ENCODE data around the gene CREBBP.
"Not testable (repeated sequence)": the region's sequence is repeated elsewhere in the genome, so short reads cannot be mapped to it uniquely, and the experiment has no call there.

Gene CREBBP

GRCh38 chr16:3718019-3718391 lies 162.5 kb downstream of the CREBBP start:
- DNase-seq = no peak
- CTCF ChIA-PET = no interaction called here
- H3K9me3 Mint-ChIP-seq = no peaks in the 10 kb centered on the region
- peaks cover 16% of the 10 kb centered on the region for H3K36me3 Mint-ChIP-seq
- peaks cover 37% of the 10 kb centered on the region for H3K4me1 Mint-ChIP-seq
- no peaks in the 10 kb centered on the region for H3K27me3 Mint-ChIP-seq
- H3K27ac Mint-ChIP-seq = peak overlapping the region; percentile 90
- H3K4me3 Mint-ChIP-seq = peak overlapping the region; percentile 92

- Mint-ChIP-seq H3K27me3 (no peaks in the 10 kb centered on the region), H3K4me1 (peaks cover 39% of the 10 kb centered on the region)
- CTCF ChIA-PET = no interaction called here
Measured at GRCh38 chr16:3717235-3718018, 163.1 kb downstream of the CREBBP start, which contains the start of gene TRAP1. Gene TRAP1 (minus strand): TSS chr16:3717524. CDS start chr16:3717508, 16 bp downstream.

GRCh38 chr16:3716831-3717234 lies 163.7 kb downstream of the CREBBP start:
- H3K9me3 Mint-ChIP-seq = no peaks in the 10 kb centered on the region
- H3K27ac Mint-ChIP-seq = peak overlapping the region; percentile 92
- peak; percentile 55 for DNase-seq
- H3K36me3 Mint-ChIP-seq = peaks cover 20% of the 10 kb centered on the region
- H3K27me3 Mint-ChIP-seq = no peaks in the 10 kb centered on the region
- H3K4me3 Mint-ChIP-seq = peak overlapping the region; percentile 92
- CTCF ChIA-PET = no interaction called here
- H3K4me1 Mint-ChIP-seq = peaks cover 41% of the 10 kb centered on the region

More at GRCh38 chr16:3717235-3718018, 163.1 kb downstream of the CREBBP start, which contains the start of gene TRAP1:
- H3K4me3 Mint-ChIP-seq = peak within 1 kb of the TSS; percentile 92
- peaks cover 20% of the 10 kb centered on the region for H3K36me3 Mint-ChIP-seq
- H3K27ac Mint-ChIP-seq = peak within 1 kb of the TSS; percentile 92
- no peaks in the 10 kb centered on the region for H3K9me3 Mint-ChIP-seq
- DNase-seq = peak; percentile 91

GRCh38 chr16:3715430-3715829 lies 165.1 kb downstream of the CREBBP start:
- Mint-ChIP-seq H3K36me3 (peaks cover 22% of the 10 kb centered on the region), H3K27ac (no peak overlapping the region), H3K27me3 (no peaks in the 10 kb centered on the region), H3K4me1 (peaks cover 43% of the 10 kb centered on the region), H3K9me3 (no peaks in the 10 kb centered on the region), H3K4me3 (no peak overlapping the region)
- no peak for DNase-seq
- CTCF ChIA-PET = interaction anchor here (0.7 kb wide), 1 partner anchor 189 kb away, joined by 3 read pairs; no protein-coding TSS in a partner anchor

GRCh38 chr16:3714378-3714777 lies 166.1 kb downstream of the CREBBP start:
- H3K27me3 Mint-ChIP-seq, DNase-seq, H3K9me3 Mint-ChIP-seq, H3K4me3 Mint-ChIP-seq, H3K27ac Mint-ChIP-seq, CTCF ChIA-PET: not testable (repeated sequence)
- Mint-ChIP-seq H3K4me1 (peaks cover 43% of the 10 kb centered on the region), H3K36me3 (peaks cover 25% of the 10 kb centered on the region)

DNA sequence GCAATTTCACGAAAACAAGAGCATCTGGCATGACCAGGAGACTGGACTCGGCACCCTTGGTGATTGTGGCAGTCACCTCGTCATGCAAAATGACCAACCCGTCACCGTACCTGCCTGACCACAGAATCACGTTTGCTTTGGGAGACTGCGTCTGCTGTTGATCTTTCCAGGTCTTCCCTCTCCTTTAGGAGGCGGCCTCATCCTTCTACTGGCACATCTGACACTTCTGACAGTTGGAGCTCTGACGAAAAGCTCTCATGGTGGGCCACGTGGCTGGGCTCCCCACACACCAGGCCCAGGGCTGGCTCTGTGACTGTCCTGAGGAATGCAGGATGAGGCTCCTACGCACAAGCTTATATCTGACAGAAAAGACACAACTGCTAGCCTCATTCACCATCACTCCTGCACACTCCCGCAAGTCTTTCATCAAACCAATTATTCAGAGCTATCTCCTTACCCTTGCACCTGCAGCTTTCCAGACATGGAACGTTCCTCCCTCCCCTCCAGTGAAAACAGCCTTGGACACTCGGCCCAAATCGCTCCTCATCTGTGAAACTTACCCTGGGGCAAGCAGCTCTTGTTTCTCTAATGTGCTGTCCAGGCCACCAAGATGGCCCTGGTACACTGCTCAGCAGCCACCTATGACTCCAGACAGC lies 166.8 kb downstream of the CREBBP start:
- H3K4me1 Mint-ChIP-seq = peaks cover 42% of the 10 kb centered on the region

DNA sequence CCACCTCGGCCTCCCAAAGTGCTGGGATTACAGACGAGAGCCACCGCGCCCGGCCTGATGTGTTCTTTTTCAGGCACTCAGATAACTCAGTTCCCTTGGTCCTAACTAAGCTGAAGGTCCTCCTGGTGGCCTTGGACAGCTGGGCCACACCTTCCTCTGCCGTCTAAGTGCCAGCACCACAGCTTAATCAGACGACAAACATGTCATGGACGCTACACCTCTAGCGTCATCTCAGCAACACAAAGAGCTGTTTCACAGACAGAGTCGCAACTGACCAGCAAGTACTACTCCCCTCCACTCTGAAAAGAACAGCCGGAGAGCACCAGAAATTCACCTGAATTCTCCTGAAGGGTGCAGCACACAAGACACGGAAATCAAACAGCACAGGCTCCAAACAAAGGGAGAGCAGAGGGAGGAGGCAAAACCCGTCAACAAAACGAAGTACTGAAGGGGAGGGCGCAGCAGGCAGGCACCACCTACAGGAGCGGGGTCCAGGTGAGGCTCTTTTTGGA lies 167.6 kb downstream of the CREBBP start:
- H3K4me1 Mint-ChIP-seq = peaks cover 37% of the 10 kb centered on the region
- no peak overlapping the region for H3K27ac Mint-ChIP-seq
- no peaks in the 10 kb centered on the region for H3K27me3 Mint-ChIP-seq
- DNase-seq = no peak
- no peaks in the 10 kb centered on the region for H3K9me3 Mint-ChIP-seq
- CTCF ChIA-PET = interaction anchor here (0.7 kb wide), 1 partner anchor 11 kb away, joined by 3 read pairs; no protein-coding TSS in a partner anchor
- H3K4me3 Mint-ChIP-seq = no peak overlapping the region
- peaks cover 25% of the 10 kb centered on the region for H3K36me3 Mint-ChIP-seq

More for the DNA sequence above, 166.8 kb downstream of the CREBBP start:
- no peak for DNase-seq
- no peak overlapping the region for H3K27ac Mint-ChIP-seq
- CTCF ChIA-PET = no interaction called here
- no peak overlapping the region for H3K4me3 Mint-ChIP-seq
- no peaks in the 10 kb centered on the region for H3K9me3 Mint-ChIP-seq
- H3K36me3 Mint-ChIP-seq = peaks cover 25% of the 10 kb centered on the region
- no peaks in the 10 kb centered on the region for H3K27me3 Mint-ChIP-seq

GRCh38 chr16:3706253-3707012 lies 174.1 kb downstream of the CREBBP start:
- H3K4me1 Mint-ChIP-seq = no peaks in the 10 kb centered on the region
- H3K27ac Mint-ChIP-seq = no peak overlapping the region
- no peaks in the 10 kb centered on the region for H3K27me3 Mint-ChIP-seq
- H3K4me3 Mint-ChIP-seq = no peak overlapping the region
- H3K9me3 Mint-ChIP-seq = no peaks in the 10 kb centered on the region
- DNase-seq = no peak
- peaks cover 6% of the 10 kb centered on the region for H3K36me3 Mint-ChIP-seq
- CTCF ChIA-PET = no interaction called here

DNA sequence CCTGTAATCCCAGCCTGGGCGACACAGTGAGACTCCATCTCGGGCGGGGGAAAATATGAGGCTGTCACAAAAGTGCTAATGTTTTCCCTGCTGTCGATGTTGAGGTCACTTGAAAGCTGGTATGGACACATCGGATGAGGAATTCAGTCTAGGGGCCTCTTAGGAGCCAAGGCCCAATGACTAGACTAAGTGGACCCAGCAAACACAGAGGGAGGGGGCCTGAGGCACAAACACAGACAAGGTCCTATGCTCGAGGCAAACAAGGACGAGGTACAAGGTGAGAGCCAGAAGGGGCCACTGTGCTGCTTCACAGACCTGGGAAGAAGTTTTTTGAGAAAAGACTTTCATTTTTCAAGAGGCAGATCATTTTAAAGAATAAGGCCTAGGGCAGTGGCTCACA lies 178.4 kb downstream of the CREBBP start:
- H3K36me3 Mint-ChIP-seq = peaks cover 3% of the 10 kb centered on the region
- H3K27ac Mint-ChIP-seq = no peak overlapping the region
- H3K4me1 Mint-ChIP-seq = peaks cover 14% of the 10 kb centered on the region
- H3K4me3 Mint-ChIP-seq = no peak overlapping the region
- no peaks in the 10 kb centered on the region for H3K9me3 Mint-ChIP-seq
- DNase-seq = no peak
- no peaks in the 10 kb centered on the region for H3K27me3 Mint-ChIP-seq
- CTCF ChIA-PET = interaction anchor here (0.6 kb wide), 2 partner anchors 243 to 804 kb away, joined by 3 read pairs; no protein-coding TSS in a partner anchor

DNA sequence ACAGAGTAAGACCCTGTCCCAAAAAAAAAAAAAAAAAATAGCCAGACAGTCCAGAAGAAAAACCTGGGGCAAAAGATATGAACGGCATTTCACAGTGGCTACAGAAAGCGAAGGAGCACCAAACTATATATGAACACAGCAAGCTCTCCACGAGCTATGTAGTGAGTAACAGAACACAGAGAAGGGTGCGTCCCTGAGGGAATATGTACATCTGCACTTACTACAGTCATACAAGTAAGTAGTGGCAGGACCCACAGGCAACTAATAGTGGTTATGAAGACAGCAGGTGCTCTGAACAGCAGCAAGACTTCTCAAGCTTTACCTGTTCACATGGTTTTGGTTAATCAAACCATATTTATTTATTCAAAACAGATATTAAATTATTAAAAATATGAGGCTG lies 179.0 kb downstream of the CREBBP start:
- CTCF ChIA-PET = interaction anchor here (0.6 kb wide), 1 partner anchor 804 kb away, joined by 3 read pairs; no protein-coding TSS in a partner anchor
- Mint-ChIP-seq H3K4me1 (peaks cover 14% of the 10 kb centered on the region), H3K4me3 (no peak overlapping the region), H3K27ac (no peak overlapping the region), H3K27me3 (no peaks in the 10 kb centered on the region), H3K9me3 (no peaks in the 10 kb centered on the region), H3K36me3 (peaks cover 3% of the 10 kb centered on the region)
- no peak for DNase-seq

DNA sequence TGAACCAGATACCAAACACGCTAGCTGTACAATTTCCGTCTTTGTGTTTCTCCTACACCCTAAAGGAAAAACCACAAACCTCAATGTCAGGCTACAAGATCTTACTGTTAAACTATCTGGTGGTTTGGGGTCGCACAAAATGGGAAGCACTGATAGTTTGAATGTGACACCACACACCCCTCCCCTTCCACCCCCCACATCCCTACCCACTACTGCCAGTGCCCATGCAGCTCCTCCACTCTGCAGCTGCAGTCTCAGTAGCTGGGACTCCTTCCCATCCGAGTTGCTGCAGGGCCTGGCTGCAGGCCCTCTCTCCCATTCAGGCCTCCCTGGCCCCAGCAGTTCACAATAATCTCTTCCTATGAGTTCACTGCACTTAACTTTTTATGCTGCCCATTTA lies 181.6 kb downstream of the CREBBP start:
- Mint-ChIP-seq H3K4me1 (peaks cover 14% of the 10 kb centered on the region), H3K9me3 (no peaks in the 10 kb centered on the region), H3K27me3 (no peaks in the 10 kb centered on the region), H3K36me3 (peaks cover 3% of the 10 kb centered on the region), H3K4me3 (no peak overlapping the region), H3K27ac (no peak overlapping the region)
- DNase-seq = no peak
- CTCF ChIA-PET = no interaction called here

GRCh38 chr16:3696425-3697218 lies 183.9 kb downstream of the CREBBP start:
- Mint-ChIP-seq H3K27me3 (no peaks in the 10 kb centered on the region), H3K36me3 (peaks cover 3% of the 10 kb centered on the region), H3K27ac (no peak overlapping the region), H3K9me3 (no peaks in the 10 kb centered on the region), H3K4me1 (peaks cover 16% of the 10 kb centered on the region), H3K4me3 (no peak overlapping the region)
- CTCF ChIA-PET = interaction anchor here (1.4 kb wide), 2 partner anchors 8 to 11 kb away, joined by 3 to 6 read pairs; no protein-coding TSS in a partner anchor
- DNase-seq = no peak

DNA sequence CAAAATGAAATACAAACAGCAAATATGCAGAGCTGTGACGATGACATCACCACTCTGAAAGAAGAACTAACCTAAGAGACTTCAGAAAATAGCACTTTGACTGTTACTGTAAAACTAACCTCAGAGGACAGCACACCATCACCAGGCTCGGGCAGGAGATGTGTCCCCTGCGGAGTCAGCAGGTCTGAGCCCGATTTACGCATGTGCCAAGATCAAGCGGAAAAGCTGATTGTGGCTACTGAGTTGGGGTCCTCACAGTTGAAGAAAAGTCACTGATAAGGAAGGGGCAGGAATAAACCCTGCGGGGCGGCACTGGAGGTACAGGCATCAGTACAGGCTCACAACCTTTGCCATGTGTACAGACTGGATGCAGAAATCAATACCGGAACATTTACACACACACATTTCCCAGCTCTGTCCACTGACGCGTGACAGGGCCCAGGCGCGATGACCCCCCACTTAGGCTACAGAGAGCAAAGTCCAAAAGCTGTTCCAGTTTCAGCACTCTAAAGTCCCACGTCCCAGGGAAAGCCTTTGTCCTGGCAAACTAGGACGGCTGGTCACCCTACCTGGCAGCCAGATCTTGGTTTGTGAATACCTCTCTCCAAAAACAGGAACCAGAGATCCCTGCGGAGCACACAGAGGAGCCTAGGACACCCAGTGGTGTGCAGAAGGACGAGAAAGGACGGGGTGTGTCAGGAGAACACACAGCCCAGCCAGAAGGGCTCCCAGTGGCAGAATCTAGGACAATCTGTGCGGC lies 184.7 kb downstream of the CREBBP start:
- CTCF ChIA-PET = interaction anchor here (1.4 kb wide), 2 partner anchors 9 to 10 kb away, joined by 3 to 6 read pairs; no protein-coding TSS in a partner anchor
- H3K4me3 Mint-ChIP-seq = no peak overlapping the region
- no peaks in the 10 kb centered on the region for H3K27me3 Mint-ChIP-seq
- no peaks in the 10 kb centered on the region for H3K9me3 Mint-ChIP-seq
- H3K4me1 Mint-ChIP-seq = peaks cover 21% of the 10 kb centered on the region
- peaks cover 4% of the 10 kb centered on the region for H3K36me3 Mint-ChIP-seq
- H3K27ac Mint-ChIP-seq = no peak overlapping the region
- no peak for DNase-seq
